ENCODE results near the gene LRP1-AS. TPM values are rescaled to one million over a fixed set of nuclear protein-coding genes. Genes with fewer than 3 reads are reported as not detected.
A peak's percentile ranks its signal among the peaks of the same experiment; 100 is the strongest.

LRP1-AS gene
- total and polyA plus RNA-seq, 3 donors from 2014 or later = not detected

DNA sequence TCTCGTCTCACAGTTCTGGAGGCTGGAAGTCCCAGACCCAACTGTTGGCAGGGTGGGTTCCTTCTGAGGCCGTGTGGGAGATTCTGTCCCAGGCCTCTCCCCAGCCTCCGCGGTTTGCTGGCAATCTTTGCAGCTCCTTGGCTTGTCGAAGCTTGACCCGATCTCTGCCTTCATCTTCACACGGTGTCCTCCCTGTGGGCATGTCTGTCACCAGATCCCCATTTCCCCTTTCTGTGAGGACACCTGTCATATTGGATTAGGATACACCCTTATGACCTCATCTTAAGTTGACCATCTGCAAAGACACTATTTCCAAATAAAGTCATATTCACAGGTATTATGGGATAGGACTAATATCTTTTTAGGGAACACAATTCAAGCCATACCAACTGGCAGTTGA is 22.6 kb upstream of the LRP1-AS start:
- peak overlapping the region; percentile 34 to 76 for H3K27ac ChIP-seq
- H3K4me3 ChIP-seq = no peak overlapping the region
- H3K27me3 ChIP-seq = no peaks in the 10 kb centered on the region
- whole genome bisulfite sequencing, 2 donors = 22 to 45% methylated on average over 7 of the region's 7 CpGs
- no peaks in the 10 kb centered on the region for H3K36me3 ChIP-seq (ENCODE audit: low read depth, missing control alignments)
- peaks cover 46% of the 10 kb centered on the region for H3K4me1 ChIP-seq
- intact Hi-C loops (cut with DNase I; ENCODE audit: low total_unique reads) = no loop called here
- DNase-seq = no peak
- no peaks in the 10 kb centered on the region for H3K9me3 ChIP-seq
- TF ChIP-seq, protein P1, sequence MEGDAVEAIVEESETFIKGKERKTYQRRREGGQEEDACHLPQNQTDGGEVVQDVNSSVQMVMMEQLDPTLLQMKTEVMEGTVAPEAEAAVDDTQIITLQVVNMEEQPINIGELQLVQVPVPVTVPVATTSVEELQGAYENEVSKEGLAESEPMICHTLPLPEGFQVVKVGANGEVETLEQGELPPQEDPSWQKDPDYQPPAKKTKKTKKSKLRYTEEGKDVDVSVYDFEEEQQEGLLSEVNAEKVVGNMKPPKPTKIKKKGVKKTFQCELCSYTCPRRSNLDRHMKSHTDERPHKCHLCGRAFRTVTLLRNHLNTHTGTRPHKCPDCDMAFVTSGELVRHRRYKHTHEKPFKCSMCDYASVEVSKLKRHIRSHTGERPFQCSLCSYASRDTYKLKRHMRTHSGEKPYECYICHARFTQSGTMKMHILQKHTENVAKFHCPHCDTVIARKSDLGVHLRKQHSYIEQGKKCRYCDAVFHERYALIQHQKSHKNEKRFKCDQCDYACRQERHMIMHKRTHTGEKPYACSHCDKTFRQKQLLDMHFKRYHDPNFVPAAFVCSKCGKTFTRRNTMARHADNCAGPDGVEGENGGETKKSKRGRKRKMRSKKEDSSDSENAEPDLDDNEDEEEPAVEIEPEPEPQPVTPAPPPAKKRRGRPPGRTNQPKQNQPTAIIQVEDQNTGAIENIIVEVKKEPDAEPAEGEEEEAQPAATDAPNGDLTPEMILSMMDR (IDR thresholded peaks at IDR 0.05) = no peak
- TF ChIP-seq POLR2A (IDR thresholded peaks at IDR 0.05) = no peak

DNA sequence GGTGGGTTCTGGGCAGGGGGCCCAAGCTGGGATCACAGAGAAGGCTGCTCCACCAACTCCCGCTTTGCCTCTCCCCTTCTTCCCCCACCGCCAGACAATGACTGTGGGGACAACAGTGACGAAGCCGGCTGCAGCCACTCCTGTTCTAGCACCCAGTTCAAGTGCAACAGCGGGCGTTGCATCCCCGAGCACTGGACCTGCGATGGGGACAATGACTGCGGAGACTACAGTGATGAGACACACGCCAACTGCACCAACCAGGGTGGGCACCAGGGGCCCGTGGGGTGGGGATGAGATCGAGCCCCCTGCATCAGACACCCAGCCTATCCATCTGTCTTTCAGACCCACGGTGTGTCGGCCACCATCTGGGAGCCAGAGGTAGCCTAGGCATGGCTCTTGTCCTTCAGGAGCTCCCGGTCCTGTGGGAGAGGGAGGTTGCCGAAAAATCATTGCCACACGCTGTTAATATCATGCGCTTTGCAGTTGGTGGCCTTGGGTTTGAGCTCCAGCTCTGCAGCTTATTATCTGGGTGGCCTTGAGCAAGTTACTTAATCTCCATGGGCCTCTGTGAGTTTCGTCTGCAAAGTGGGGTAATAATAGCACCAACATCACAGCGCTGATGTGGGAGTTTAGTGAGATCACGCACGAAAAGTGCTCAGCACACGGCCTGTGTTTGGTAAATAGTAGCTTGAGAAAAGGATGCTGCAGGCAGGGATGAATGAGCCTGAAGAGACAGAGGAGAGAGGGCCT is 21.8 kb upstream of the LRP1-AS start:
- H3K27ac ChIP-seq = peak overlapping the region; percentile 34 to 76
- TF ChIP-seq, protein P1 (IDR thresholded peaks at IDR 0.05) = no peak
- TF ChIP-seq POLR2A (IDR thresholded peaks at IDR 0.05) = no peak
- H3K4me3 ChIP-seq = no peak overlapping the region
- no peaks in the 10 kb centered on the region for H3K27me3 ChIP-seq
- peaks cover 39% of the 10 kb centered on the region for H3K4me1 ChIP-seq
- H3K9me3 ChIP-seq = no peaks in the 10 kb centered on the region
- H3K36me3 ChIP-seq (ENCODE audit: low read depth, missing control alignments) = no peaks in the 10 kb centered on the region
- intact Hi-C loops (cut with DNase I; ENCODE audit: low total_unique reads) = no loop called here
- peak; percentile 83 for DNase-seq
- 44 to 56% methylated on average over 13 to 23 of the region's 23 CpGs for WGBS, 2 donors

DNA sequence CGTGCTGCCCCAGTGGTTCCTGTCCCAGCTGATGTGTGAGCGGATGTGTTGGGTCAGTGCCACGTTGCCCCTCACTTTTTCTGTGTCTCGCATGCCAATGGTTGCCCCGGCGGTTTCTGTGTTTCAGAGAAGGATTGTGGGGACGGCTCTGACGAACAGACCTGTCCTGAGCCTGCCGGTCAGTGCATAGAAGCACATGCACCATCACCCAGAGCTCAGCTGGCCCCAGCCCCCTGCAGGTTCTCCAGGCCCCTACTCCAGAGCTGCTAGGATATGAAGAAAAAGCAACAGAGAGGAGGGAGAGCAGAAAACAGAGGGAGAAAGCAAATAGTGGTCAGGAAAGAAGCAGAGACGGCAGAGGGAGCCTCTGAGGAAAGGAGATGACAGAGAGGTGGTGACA is 20.6 kb upstream of the LRP1-AS start:
- whole genome bisulfite sequencing, 2 donors = 62 to 76% methylated on average over 8 to 10 of the region's 10 CpGs
- no peaks in the 10 kb centered on the region for H3K36me3 ChIP-seq (ENCODE audit: low read depth, missing control alignments)
- intact Hi-C loops (cut with DNase I; ENCODE audit: low total_unique reads) = no loop called here
- H3K4me1 ChIP-seq = peaks cover 39% of the 10 kb centered on the region
- H3K27ac ChIP-seq = peak overlapping the region in 1 of 2 donors; percentile 10
- TF ChIP-seq, protein P1 (IDR thresholded peaks at IDR 0.05) = no peak
- no peak for TF ChIP-seq POLR2A (IDR thresholded peaks at IDR 0.05)
- no peaks in the 10 kb centered on the region for H3K9me3 ChIP-seq
- no peak overlapping the region for H3K4me3 ChIP-seq
- DNase-seq = no peak
- no peaks in the 10 kb centered on the region for H3K27me3 ChIP-seq

DNA sequence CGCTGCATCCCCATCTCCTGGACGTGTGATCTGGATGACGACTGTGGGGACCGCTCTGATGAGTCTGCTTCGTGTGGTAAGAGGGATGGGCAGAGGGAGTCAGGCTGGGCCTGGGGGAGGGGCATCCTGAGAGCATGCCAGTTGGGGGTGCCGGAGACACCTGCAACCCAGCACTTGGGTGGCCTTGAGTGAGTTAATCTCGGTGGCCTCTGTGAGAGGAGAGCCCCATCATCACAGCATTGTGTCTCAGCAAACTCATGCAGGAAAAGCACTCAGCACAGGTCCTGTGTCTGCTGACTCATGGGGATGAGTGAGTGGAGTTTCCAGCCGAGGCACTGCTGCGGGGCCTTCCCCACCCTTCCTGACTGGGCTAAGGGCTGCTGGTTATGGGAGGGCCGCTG is 19.6 kb upstream of the LRP1-AS start:
- TF ChIP-seq, protein P1 (IDR thresholded peaks at IDR 0.05) = no peak
- TF ChIP-seq POLR2A (IDR thresholded peaks at IDR 0.05) = no peak
- Histone ChIP-seq H3K27me3 (no peaks in the 10 kb centered on the region), H3K36me3 (ENCODE audit: low read depth, missing control alignments) (no peaks in the 10 kb centered on the region), H3K27ac (no peak overlapping the region), H3K9me3 (no peaks in the 10 kb centered on the region), H3K4me3 (no peak overlapping the region), H3K4me1 (peaks cover 31% of the 10 kb centered on the region)
- intact Hi-C loops (cut with DNase I; ENCODE audit: low total_unique reads) = no loop called here
- 54% methylated on average over 7 to 10 of the region's 10 CpGs for WGBS, 2 donors
- no peak for DNase-seq

DNA sequence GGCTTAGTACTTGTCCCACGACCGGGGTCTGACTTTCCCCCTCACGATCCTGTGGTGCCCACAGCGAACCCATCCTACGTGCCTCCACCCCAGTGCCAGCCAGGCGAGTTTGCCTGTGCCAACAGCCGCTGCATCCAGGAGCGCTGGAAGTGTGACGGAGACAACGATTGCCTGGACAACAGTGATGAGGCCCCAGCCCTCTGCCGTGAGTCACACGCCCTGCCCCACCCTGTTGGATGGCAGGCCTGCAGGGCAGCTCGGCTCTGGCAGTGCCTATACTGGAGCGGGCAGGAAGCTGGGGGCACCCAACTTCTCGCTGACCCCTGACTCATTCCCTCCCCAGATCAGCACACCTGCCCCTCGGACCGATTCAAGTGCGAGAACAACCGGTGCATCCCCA is 18.3 kb upstream of the LRP1-AS start:
- H3K27me3 ChIP-seq = no peaks in the 10 kb centered on the region
- H3K27ac ChIP-seq = no peak overlapping the region
- WGBS, 2 donors = 82 to 87% methylated on average over 14 to 19 of the region's 19 CpGs
- no peak overlapping the region for H3K4me3 ChIP-seq
- H3K4me1 ChIP-seq = peaks cover 26% of the 10 kb centered on the region
- H3K36me3 ChIP-seq (ENCODE audit: low read depth, missing control alignments) = no peaks in the 10 kb centered on the region
- intact Hi-C loops (cut with DNase I; ENCODE audit: low total_unique reads) = no loop called here
- no peak for TF ChIP-seq POLR2A (IDR thresholded peaks at IDR 0.05)
- TF ChIP-seq, protein P1 (IDR thresholded peaks at IDR 0.05) = no peak
- no peak for DNase-seq
- no peaks in the 10 kb centered on the region for H3K9me3 ChIP-seq
